ENCODE results near the gene ROBO3.

GRCh38 chr11:124835918-124836317 lies 29.3 kb upstream of the ROBO3 start:
- TF ChIP-seq POLR2AphosphoS5 (IDR thresholded peaks at IDR 0.05; ENCODE audit: borderline replicate concordance, low read depth, low read length): no peak
- no peak for TF ChIP-seq EZH2 (IDR thresholded peaks at IDR 0.05)
- no peak for TF ChIP-seq FOXP2 (optimal IDR thresholded peaks at IDR 0.05; ENCODE audit: control extremely low read depth, extremely low read length, insufficient read depth)

Data from SK-N-MC (cell line).